Endothelial cell of umbilical vein (primary cell): ENCODE results near the gene NR1H4. TPM values are rescaled to one million over a fixed set of nuclear protein-coding genes. Genes with fewer than 3 reads are reported as not detected.

Source experiments
- BruUV-seq: library from RNA; stranded (reverse); fragments of 400-500 nt; replicated peaks from 2 replicates; lab custom pipeline; 2021; lab: Mats Ljungman, UMichigan
- CTCF ChIA-PET: fragments of 300-600, 350-600 bp; sonication (Branson Sonifier 250); formaldehyde crosslinking; loops from one replicate; lab custom pipeline; 2021; ENCODE audit warnings: antibody characterized with exemption, inconsistent platforms; lab: Charles Lee
- POLR2A ChIA-PET: fragments of 300-600, 350-600 bp; sonication (Branson Sonifier 250); formaldehyde crosslinking; loops from one replicate; lab custom pipeline; 2021; ENCODE audit warnings: antibody characterized with exemption, inconsistent platforms; lab: Charles Lee
- DNase-seq: peaks from one replicate; pipeline ENCODE4 v3.0.0-alpha.2; 2011; ENCODE audit warnings: low read depth, low spot score
- FAIRE-seq: peaks from 2 replicates; lab custom pipeline; 2011; peaks lifted over from hg19 to GRCh38; lab: Jason Lieb, UNC
- H2AFZ ChIP-seq: 2 replicates; pipeline ENCODE4 v1.6.0; 2012; ENCODE audit warnings: low read depth, low read length, control low read depth, inconsistent platforms
- H3K27ac ChIP-seq: 2 replicates; pipeline ENCODE4 v1.5.1; 2011; ENCODE audit warnings: low read depth, mild to moderate bottlenecking, control low read depth, low read length, moderate library complexity; ENCODE audit not compliant: insufficient read depth
- H3K27me3 ChIP-seq, 2 experiments: 2 replicates each; pipeline versions ENCODE4 v1.6.0 to v1.6.1; 2011; ENCODE audit warnings: low read length in 2 of 2, mixed read lengths in 1 of 2; ENCODE audit not compliant: control insufficient read depth in 2 of 2, insufficient read depth in 2 of 2
- H3K36me3 ChIP-seq, 2 experiments: 2 replicates in 1 of 2; 3 replicates in 1 of 2; pipeline ENCODE4 v1.5.1; 2011; ENCODE audit warnings: low read length in 2 of 2, mild to moderate bottlenecking in 1 of 2, moderate library complexity in 1 of 2; ENCODE audit not compliant: control insufficient read depth in 2 of 2, insufficient read depth in 2 of 2; ENCODE audit errors: extremely low read depth in 1 of 2
- H3K4me1 ChIP-seq: 3 replicates; pipeline ENCODE4 v1.5.1; 2011; ENCODE audit warnings: mild to moderate bottlenecking, low read length; ENCODE audit not compliant: control insufficient read depth, insufficient read depth; ENCODE audit errors: extremely low read depth
- H3K4me2 ChIP-seq: 2 replicates; pipeline ENCODE4 v1.6.1; 2011; ENCODE audit warnings: low read length, control low read depth, mixed read lengths; ENCODE audit not compliant: insufficient read depth
- H3K4me3 ChIP-seq, 3 experiments: fragments of 200-600 bp in 1 of 3; sonication (generic), shearing (Covaris generic) in 1 of 3; replicated peaks in 1 of 3; 2 replicates each; pipeline ENCODE4 v1.5.1; 2011 to 2016; ENCODE audit warnings: control low read depth in 3 of 3, low read length in 3 of 3, mild to moderate bottlenecking in 2 of 3, inconsistent platforms in 1 of 3, low read depth in 1 of 3, moderate library complexity in 1 of 3; ENCODE audit not compliant: insufficient read depth in 1 of 3
- H3K79me2 ChIP-seq: 2 replicates; pipeline ENCODE4 v1.6.0; 2012; ENCODE audit warnings: low read length, inconsistent platforms; ENCODE audit not compliant: control insufficient read depth, insufficient read depth
- H3K9ac ChIP-seq: replicated peaks from 2 replicates; pipeline ENCODE3; 2011; ENCODE audit warnings: low read length, control low read depth; ENCODE audit not compliant: insufficient read depth; ENCODE audit errors: extremely low read depth
- H3K9me1 ChIP-seq: replicated peaks from 3 replicates; pipeline ENCODE4 v1.6.0; 2011; ENCODE audit warnings: mild to moderate bottlenecking, low read length; ENCODE audit not compliant: control insufficient read depth, insufficient read depth; ENCODE audit errors: extremely low read depth
- H3K9me3 ChIP-seq: replicated peaks from 2 replicates; pipeline ENCODE4 v1.5.1; 2012; ENCODE audit warnings: low read length, inconsistent platforms; ENCODE audit not compliant: control insufficient read depth, insufficient read depth
- H4K20me1 ChIP-seq: replicated peaks from 2 replicates; pipeline ENCODE3; 2011; ENCODE audit warnings: mild to moderate bottlenecking, low read length; ENCODE audit not compliant: control insufficient read depth, insufficient read depth; ENCODE audit errors: extremely low read depth
- CTCF ChIP-seq, 2 donors: IDR thresholded peaks; 1 replicate in 1 of 2; 2 replicates in 1 of 2; pipeline ENCODE4 v1.5.1; 2011; ENCODE audit warnings: low read length in 2 of 2, mild to moderate bottlenecking in 2 of 2, moderate library complexity in 2 of 2, control low read depth in 1 of 2, inconsistent platforms in 1 of 2, low read depth in 1 of 2; ENCODE audit not compliant: insufficient read depth in 1 of 2; ENCODE audit errors: extremely low read depth in 1 of 2
- EZH2 ChIP-seq: IDR thresholded peaks from 2 replicates; pipeline ENCODE4 v1.6.1; 2012; ENCODE audit warnings: borderline replicate concordance, low read depth, mild to moderate bottlenecking, moderate library complexity, low read length, inconsistent platforms; ENCODE audit not compliant: severe bottlenecking
- FOS ChIP-seq: IDR thresholded peaks from 2 replicates; pipeline ENCODE4 v1.6.1; 2011; ENCODE audit warnings: mild to moderate bottlenecking, low read length, moderate library complexity, borderline replicate concordance; ENCODE audit not compliant: insufficient read depth
- GATA2 ChIP-seq: IDR thresholded peaks from 2 replicates; pipeline ENCODE4 v1.7.0; 2011; ENCODE audit warnings: low read depth, mild to moderate bottlenecking, moderate library complexity, mixed read lengths, low read length; ENCODE audit not compliant: insufficient read length, insufficient read depth
- JUN ChIP-seq: IDR thresholded peaks from 2 replicates; pipeline ENCODE4 v1.6.1; 2011; ENCODE audit warnings: borderline replicate concordance, low read depth; ENCODE audit not compliant: insufficient read length, insufficient read depth
- MAX ChIP-seq: IDR thresholded peaks from 2 replicates; pipeline ENCODE4 v1.6.1; 2011; ENCODE audit not compliant: insufficient read depth, insufficient read length
- MYC ChIP-seq: IDR thresholded peaks from one replicate; pipeline ENCODE4 v1.6.1; 2011; ENCODE audit warnings: mild to moderate bottlenecking, low read depth, low read length
- POLR2A ChIP-seq: IDR thresholded peaks from 2 replicates; pipeline ENCODE4 v1.6.1; 2012; ENCODE audit warnings: low read depth, mild to moderate bottlenecking, control low read depth, low read length
- POLR2AphosphoS5 ChIP-seq: IDR thresholded peaks from 2 replicates; pipeline ENCODE4 v1.6.1; 2012; ENCODE audit warnings: low read depth, mild to moderate bottlenecking, control low read depth, low read length, moderate library complexity; ENCODE audit not compliant: insufficient read depth
- dilution Hi-C: fragments of 300-500 bp; cut with MboI; formaldehyde crosslinking; loops from one replicate; pipeline ENCODE4 v1.15.0; 2019; ENCODE audit warnings: low sequenced_read_pairs; ENCODE audit not compliant: extremely low pct_ligation_motif_present
- intact Hi-C: fragments of 100-400 bp; cut with micrococcal nuclease; formaldehyde crosslinking; loops from one replicate; pipeline ENCODE4 v1.10.0; 2022
- polyA plus RNA-seq, 4 experiments: library from polyadenylated mRNA; depleted of rRNA in 3 of 4; stranded (reverse) in 3 of 4; unstranded in 1 of 4; fragments of >200 nt; gene quantifications; 2 replicates each; pipeline versions ENCODE4 v1.2.1 to v1.2.3, GENCODE V29; 2011 to 2012; ENCODE audit warnings: missing spikeins in 1 of 4
- total RNA-seq: library from RNA; stranded (reverse); gene quantifications from 2 replicates; pipeline ENCODE4 v1.2.3, GENCODE V29; 2021

NR1H4 gene
- total and polyA plus RNA-seq, 2 donors (not counting 3 experiments of a cell fraction or from before 2014, with no cell fraction given): not detected

GRCh38 chr12:100437038-100437841 lies 36.4 kb upstream of the NR1H4 start:
- no peak for FAIRE-seq
- H4K20me1 ChIP-seq: no peaks in the 10 kb centered on the region
- no peak overlapping the region for H2AFZ ChIP-seq
- DNase-seq: no peak
- dilution Hi-C loops: no loop called here
- no TSS peak for BruUV-seq
- ChIA-PET POLR2A (no interaction called here), CTCF (interaction anchor here (1.4 kb wide), 1 partner anchor 19 kb away, joined by 3 read pairs; no protein-coding TSS in a partner anchor)
- H3K9me3 ChIP-seq: no peaks in the 10 kb centered on the region
- intact Hi-C loops: no loop called here
- H3K4me1 ChIP-seq: no peaks in the 10 kb centered on the region
- H3K27ac ChIP-seq: no peak overlapping the region
- no peaks in the 10 kb centered on the region for H3K27me3 ChIP-seq
- no peak overlapping the region for H3K4me3 ChIP-seq
- TF ChIP-seq FOS: no peak
- TF ChIP-seq CTCF (IDR thresholded peaks at IDR 0.05; ENCODE audit: extremely low read depth in 1 of 2, insufficient read depth in 1 of 2, low read depth in 1 of 2, low read length in 2 of 2): no peak
- TF ChIP-seq POLR2A: no peak
- no peak for TF ChIP-seq GATA2
- no peak for TF ChIP-seq MYC
- TF ChIP-seq EZH2: no peak
- no peak for TF ChIP-seq JUN
- TF ChIP-seq POLR2AphosphoS5: no peak
- TF ChIP-seq MAX: no peak
- H3K9me1 ChIP-seq: no peaks in the 10 kb centered on the region
- no peaks in the 10 kb centered on the region for H3K36me3 ChIP-seq
- no peak overlapping the region for H3K9ac ChIP-seq
- H3K79me2 ChIP-seq: no peaks in the 10 kb centered on the region
- no peak overlapping the region for H3K4me2 ChIP-seq
